Caco-2 (cell line): ENCODE results near the gene NPSR1. TPM values are rescaled to one million over a fixed set of nuclear protein-coding genes. Genes with fewer than 3 reads are reported as not detected.

Experiments used
- BruUV-seq: library from RNA; stranded (reverse); fragments of 400-500 nt; replicated peaks from 2 replicates; lab custom pipeline; 2021; lab: Mats Ljungman, UMichigan
- CTCF ChIA-PET: fragments of 300-600 bp; sonication (Branson Sonifier 250); formaldehyde crosslinking; loops from one replicate; lab custom pipeline; 2022; ENCODE audit warnings: antibody characterized with exemption; lab: Charles Lee
- POLR2A ChIA-PET: fragments of 300-600 bp; sonication (Branson Sonifier 250); formaldehyde crosslinking; loops from one replicate; lab custom pipeline; 2022; ENCODE audit warnings: antibody characterized with exemption; lab: Charles Lee
- DNase-seq, 2 experiments: peaks; one replicate each; pipeline versions ENCODE4 v3.0.0 to v3.0.0-alpha.2; 2020 to 2022
- H3K27me3 ChIP-seq: replicated peaks from 2 replicates; pipeline ENCODE4 v1.6.0; 2011; ENCODE audit warnings: low read length; ENCODE audit not compliant: control insufficient read depth, insufficient read depth
- H3K36me3 ChIP-seq: 2 replicates; pipeline ENCODE4 v1.5.1; 2011; ENCODE audit warnings: low read length; ENCODE audit not compliant: control insufficient read depth, insufficient read depth
- H3K4me1 ChIP-seq: fragments of 250-450 bp; sonication (Bioruptor Pico); 2 replicates; pipeline ENCODE4 v1.5.1; 2020; ENCODE audit warnings: mild to moderate bottlenecking
- H3K4me3 ChIP-seq: 2 replicates; pipeline ENCODE4 v1.5.1; 2011; ENCODE audit warnings: low read depth, mild to moderate bottlenecking, control low read depth, low read length
- H3K9me3 ChIP-seq: fragments of 250-450 bp; sonication (Bioruptor Pico); 2 replicates; pipeline ENCODE4 v1.5.1; 2020; ENCODE audit warnings: mild to moderate bottlenecking, moderate library complexity
- H3K27ac Mint-ChIP-seq: one replicate; pipeline ENCODE4 v1.8.0; 2022; ENCODE audit warnings: mixed read lengths; ENCODE audit not compliant: unreplicated experiment
- H3K27me3 Mint-ChIP-seq: one replicate; pipeline ENCODE4 v1.8.0; 2022; ENCODE audit warnings: mixed read lengths; ENCODE audit not compliant: insufficient read depth, unreplicated experiment
- H3K36me3 Mint-ChIP-seq: one replicate; pipeline ENCODE4 v1.8.0; 2022; ENCODE audit warnings: mild to moderate bottlenecking, mixed read lengths; ENCODE audit not compliant: insufficient read depth, unreplicated experiment
- H3K4me1 Mint-ChIP-seq: one replicate; pipeline ENCODE4 v1.8.0; 2022; ENCODE audit warnings: low read depth, mixed read lengths; ENCODE audit not compliant: unreplicated experiment
- H3K4me3 Mint-ChIP-seq: one replicate; pipeline ENCODE4 v1.8.0; 2022; ENCODE audit warnings: mild to moderate bottlenecking, moderate library complexity, mixed read lengths; ENCODE audit not compliant: unreplicated experiment
- H3K9me3 Mint-ChIP-seq: one replicate; pipeline ENCODE4 v1.8.0; 2022; ENCODE audit warnings: mixed read lengths; ENCODE audit not compliant: unreplicated experiment
- CTCF ChIP-seq, 2 experiments: fragments of 200-600 bp in 1 of 2; IDR thresholded peaks; 1 replicate in 1 of 2; 2 replicates in 1 of 2; pipeline versions ENCODE4 v1.5.1 to v1.8.0; 2011 to 2022; ENCODE audit warnings: antibody characterized with exemption in 1 of 2, control low read depth in 1 of 2, inconsistent platforms in 1 of 2, low read depth in 1 of 2, low read length in 1 of 2, mild to moderate bottlenecking in 1 of 2, moderate library complexity in 1 of 2; ENCODE audit not compliant: insufficient read depth in 1 of 2, severe bottlenecking in 1 of 2, unreplicated experiment in 1 of 2
- intact Hi-C: fragments of 100-400 bp; cut with micrococcal nuclease; formaldehyde crosslinking; loops from one replicate; pipeline ENCODE4 v1.10.0; 2022; ENCODE audit not compliant: unreplicated experiment
- total RNA-seq: library from RNA; stranded (reverse); gene quantifications from 2 replicates; pipeline ENCODE4 v1.2.3, GENCODE V29; 2022

NPSR1 gene
- total RNA-seq, 1 experiment from 2014 or later, result not detected

- H3K36me3 Mint-ChIP-seq, result peaks cover 6% of the 10 kb centered on the region
- peaks cover 37% of the 10 kb centered on the region for H3K9me3 ChIP-seq
- peak overlapping the region; percentile 9 for H3K27ac Mint-ChIP-seq
- peaks cover 31% of the 10 kb centered on the region for H3K4me1 ChIP-seq
- H3K36me3 ChIP-seq, result 0 out of 2 replicates have a peak, but pooled peaks cover 1% of the 10 kb centered on the region
- TF ChIP-seq CTCF (IDR thresholded peaks at IDR 0.05; ENCODE audit: insufficient read depth in 1 of 2, low read depth in 1 of 2, low read length in 1 of 2, severe bottlenecking in 1 of 2, unreplicated experiment in 1 of 2), result no peak
- peaks cover 12% of the 10 kb centered on the region for H3K4me1 Mint-ChIP-seq
- CTCF ChIA-PET, result no interaction called here
- POLR2A ChIA-PET, result no interaction called here
- H3K27me3 ChIP-seq, result no peaks in the 10 kb centered on the region
- intact Hi-C loops, result loop anchor here (2.0 to 10.0 kb wide), 2 partner anchors 78 to 282 kb away; partner anchors contain the start of gene DPY19L1
- no peaks in the 10 kb centered on the region for H3K27me3 Mint-ChIP-seq
- DNase-seq, result no peak
- H3K9me3 Mint-ChIP-seq, result peaks cover 11% of the 10 kb centered on the region
- no peak overlapping the region for H3K4me3 ChIP-seq
- H3K4me3 Mint-ChIP-seq, result peak overlapping the region; percentile 4
- BruUV-seq, result no TSS peak
These were observed 94.9 kb downstream of the NPSR1 start for GRCh38 chr7:34752929-34753328.

- CTCF ChIA-PET, result no interaction called here
- Mint-ChIP-seq H3K27me3 (no peaks in the 10 kb centered on the region), H3K4me1 (peaks cover 23% of the 10 kb centered on the region), H3K36me3 (peaks cover 6% of the 10 kb centered on the region), H3K27ac (no peak overlapping the region), H3K9me3 (peaks cover 11% of the 10 kb centered on the region), H3K4me3 (no peak overlapping the region)
- peaks cover 37% of the 10 kb centered on the region for H3K9me3 ChIP-seq
- DNase-seq, result no peak
- no peak overlapping the region for H3K4me3 ChIP-seq
- BruUV-seq, result no TSS peak
- no peak for TF ChIP-seq CTCF (IDR thresholded peaks at IDR 0.05; ENCODE audit: insufficient read depth in 1 of 2, low read depth in 1 of 2, low read length in 1 of 2, severe bottlenecking in 1 of 2, unreplicated experiment in 1 of 2)
- POLR2A ChIA-PET, result no interaction called here
- intact Hi-C loops, result loop anchor here (5.0 to 10.0 kb wide), 2 partner anchors 67 to 280 kb away; partner anchors contain the start of gene DPY19L1
- peaks cover 31% of the 10 kb centered on the region for H3K4me1 ChIP-seq
- no peaks in the 10 kb centered on the region for H3K27me3 ChIP-seq
- H3K36me3 ChIP-seq, result 0 out of 2 replicates have a peak, but pooled peaks cover 1% of the 10 kb centered on the region
These were observed 97.0 kb downstream of the NPSR1 start for GRCh38 chr7:34755008-34755407.

- Mint-ChIP-seq H3K9me3 (peaks cover 11% of the 10 kb centered on the region), H3K27me3 (no peaks in the 10 kb centered on the region), H3K4me3 (no peak overlapping the region), H3K36me3 (peaks cover 6% of the 10 kb centered on the region), H3K27ac (no peak overlapping the region), H3K4me1 (peaks cover 22% of the 10 kb centered on the region)
- TF ChIP-seq CTCF (IDR thresholded peaks at IDR 0.05; ENCODE audit: insufficient read depth in 1 of 2, low read depth in 1 of 2, low read length in 1 of 2, severe bottlenecking in 1 of 2, unreplicated experiment in 1 of 2), result no peak
- H3K9me3 ChIP-seq, result peaks cover 27% of the 10 kb centered on the region
- H3K4me3 ChIP-seq, result no peak overlapping the region
- H3K27me3 ChIP-seq, result no peaks in the 10 kb centered on the region
- H3K36me3 ChIP-seq, result 0 out of 2 replicates have a peak, but pooled peaks cover 1% of the 10 kb centered on the region
- intact Hi-C loops, result loop anchor here (5.0 to 10.0 kb wide), 2 partner anchors 66 to 279 kb away; partner anchors contain the start of gene DPY19L1
- POLR2A ChIA-PET, result no interaction called here
- H3K4me1 ChIP-seq, result peaks cover 29% of the 10 kb centered on the region
- CTCF ChIA-PET, result no interaction called here
- no TSS peak for BruUV-seq
- DNase-seq, result no peak
These were observed 98.0 kb downstream of the NPSR1 start for GRCh38 chr7:34756025-34756437.
